ENCODE measurements around the gene SIX5.

SIX5 gene

GRCh38 chr19:45792470-45793177 lies 23.6 kb upstream of the SIX5 start, which contains the start of gene DMWD:
Gene DMWD, minus strand, starts transcription at chr19:45792845. Its CDS starts 89 bp downstream, at chr19:45792756.
- DNase-seq (ENCODE audit: low spot score): peak; percentile 98

GRCh38 chr19:45791744-45792469 lies 22.9 kb upstream of the SIX5 start:
- DNase-seq (ENCODE audit: low spot score): no peak

GRCh38 chr19:45790942-45791341 lies 21.9 kb upstream of the SIX5 start:
- DNase-seq (ENCODE audit: low spot score): no peak

GRCh38 chr19:45789035-45789786 lies 20.2 kb upstream of the SIX5 start:
- no peak for DNase-seq (ENCODE audit: low spot score)

GRCh38 chr19:45786533-45786894 lies 17.5 kb upstream of the SIX5 start:
- DNase-seq (ENCODE audit: low spot score): no peak

GRCh38 chr19:45785781-45786532 lies 16.9 kb upstream of the SIX5 start:
- no peak for DNase-seq (ENCODE audit: low spot score)

GRCh38 chr19:45785097-45785496 lies 16.0 kb upstream of the SIX5 start:
- DNase-seq (ENCODE audit: low spot score): no peak

GRCh38 chr19:45784096-45784495 lies 15.0 kb upstream of the SIX5 start:
- DNase-seq (ENCODE audit: low spot score): no peak

DNA sequence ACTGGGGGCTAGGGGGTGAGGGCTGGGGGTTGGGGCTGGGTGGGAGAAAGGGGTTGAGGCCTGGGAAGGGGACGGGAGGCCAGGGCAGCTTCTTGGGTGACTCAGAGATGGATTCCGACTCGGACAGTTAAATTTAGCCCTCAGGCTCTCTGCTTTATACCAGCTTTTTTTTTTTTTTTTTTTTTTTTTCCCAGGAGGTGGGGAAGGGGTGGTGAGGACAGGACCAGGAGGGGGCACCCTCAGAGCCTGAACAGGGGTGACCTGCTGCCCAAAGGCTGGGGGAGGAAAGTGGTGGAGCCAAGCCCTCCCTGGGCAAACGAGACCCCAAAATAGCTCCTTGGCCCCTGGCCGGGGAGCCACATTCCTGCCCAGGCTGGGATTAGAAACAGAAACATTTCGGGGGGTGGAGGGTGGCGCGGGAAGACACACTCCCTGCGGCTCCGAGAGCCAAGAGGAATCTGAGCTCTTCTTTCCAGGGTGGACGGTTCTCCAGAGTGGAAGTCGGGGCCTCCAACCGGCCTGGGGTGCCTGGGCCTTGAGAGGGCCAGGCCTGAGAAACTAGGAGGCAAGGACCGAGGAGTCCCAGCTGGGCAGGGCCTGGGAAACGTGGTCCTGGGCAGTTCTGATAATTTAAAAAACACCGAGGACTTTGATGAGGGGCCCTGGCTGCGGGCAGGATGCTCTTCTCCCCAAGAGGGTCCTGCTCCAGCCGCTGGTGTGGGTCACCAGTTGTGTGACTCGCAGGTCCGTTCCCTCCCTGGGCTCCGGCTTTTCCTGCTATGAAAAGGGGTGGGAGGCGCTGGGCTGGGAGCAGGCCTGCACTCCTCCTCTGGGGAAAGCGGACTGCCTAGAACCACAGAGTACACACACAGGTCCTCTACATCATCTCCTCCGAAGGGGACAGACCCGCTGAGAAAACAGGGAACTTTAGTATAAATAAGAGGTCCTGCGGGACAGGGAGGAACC lies 14.1 kb upstream of the SIX5 start:
- DNase-seq (ENCODE audit: low spot score): no peak

DNA sequence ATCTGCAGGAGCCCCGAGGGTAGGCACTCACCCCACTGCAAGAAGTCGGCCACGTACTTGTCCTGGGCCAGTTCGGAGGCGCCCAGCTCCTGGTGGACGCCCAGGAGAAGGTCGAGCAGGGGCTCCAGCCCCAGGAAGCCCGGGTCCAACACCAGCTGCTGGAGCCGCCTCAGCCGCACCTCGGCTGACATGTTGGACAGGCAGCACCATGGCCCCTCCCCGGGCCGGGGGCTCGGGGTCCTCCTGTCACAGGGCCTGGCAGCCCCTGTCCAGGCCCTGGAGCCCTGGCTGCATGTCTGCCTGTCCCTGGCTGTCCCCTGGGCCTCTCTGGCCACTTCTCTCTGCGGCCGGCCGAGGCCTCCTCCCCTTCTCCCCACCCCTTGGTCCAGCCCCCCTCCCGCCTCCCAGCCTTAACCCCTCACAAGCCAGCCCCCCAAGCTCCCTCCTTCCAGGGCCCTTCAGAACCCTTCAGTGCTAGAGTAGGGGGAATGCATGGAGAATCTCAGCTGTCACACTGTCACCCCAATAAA lies 13.2 kb upstream of the SIX5 start, which contains the start of gene DMPK:
TSS of gene DMPK (minus strand) at position 329 of the 530 bp plus-strand sequence. CDS start at position 191, 138 bp downstream.
- DNase-seq (ENCODE audit: low spot score): no peak

GRCh38 chr19:45781214-45782161 lies 12.4 kb upstream of the SIX5 start:
- DNase-seq (ENCODE audit: low spot score): no peak

GRCh38 chr19:45780448-45781213 lies 11.6 kb upstream of the SIX5 start:
- no peak for DNase-seq (ENCODE audit: low spot score)

DNA sequence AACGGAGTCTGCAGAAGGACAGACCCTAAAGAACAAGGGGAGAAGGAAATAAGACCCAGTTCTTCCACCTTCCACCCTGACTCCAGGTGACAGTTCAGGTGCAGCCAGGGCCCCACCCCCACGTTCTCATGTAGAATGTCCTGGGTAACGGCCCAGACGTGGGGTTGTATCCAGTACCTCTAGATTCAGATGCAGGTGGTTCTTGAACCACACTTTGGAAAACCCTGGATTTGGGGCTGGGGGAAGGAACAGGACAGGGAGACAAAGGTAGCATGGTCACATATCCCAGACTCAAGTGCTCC lies 11.0 kb upstream of the SIX5 start:
- no peak for DNase-seq (ENCODE audit: low spot score)

DNA sequence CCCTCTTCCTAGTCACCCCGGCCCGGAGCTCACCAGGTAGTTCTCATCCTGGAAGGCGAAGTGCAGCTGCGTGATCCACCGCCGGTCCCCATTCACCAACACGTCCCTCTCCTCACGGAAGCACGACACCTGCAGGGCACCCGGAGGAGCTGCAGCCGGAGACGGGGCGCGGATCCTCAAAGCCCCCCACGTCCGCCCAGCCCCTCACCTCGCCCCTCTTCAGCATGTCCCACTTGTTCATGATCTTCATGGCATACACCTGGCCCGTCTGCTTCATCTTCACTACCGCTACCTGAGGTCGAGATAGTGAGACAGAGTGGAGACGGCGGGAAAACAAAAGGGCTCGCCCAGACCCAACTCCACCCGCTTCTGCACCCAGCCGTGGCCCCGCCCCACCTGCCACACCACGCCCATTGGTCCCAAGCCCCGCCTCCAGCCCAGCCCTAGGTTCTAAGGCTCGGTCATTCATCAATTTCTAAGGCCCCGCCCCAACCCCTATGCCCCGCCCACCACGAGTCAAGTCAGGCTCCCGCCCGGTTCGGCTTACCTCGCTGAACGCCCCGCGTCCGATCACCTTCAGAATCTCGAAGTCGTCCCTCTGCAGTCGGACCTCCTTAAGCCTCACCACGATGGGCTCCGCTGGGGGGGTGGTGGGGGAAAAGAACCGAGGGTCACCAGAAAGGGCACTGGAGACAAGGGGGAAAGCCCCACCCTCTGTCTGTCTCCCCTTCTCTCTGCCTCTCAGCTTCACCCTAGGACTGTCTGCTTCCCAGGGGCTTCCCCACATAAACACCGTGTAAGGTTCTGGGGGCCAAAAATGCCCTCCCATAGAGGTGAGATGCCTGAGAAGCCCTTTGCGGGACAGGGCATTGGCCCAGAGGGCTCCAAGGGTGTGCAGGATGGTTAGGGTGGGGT lies 10.4 kb upstream of the SIX5 start:
- no peak for DNase-seq (ENCODE audit: low spot score)

- no peak for DNase-seq (ENCODE audit: low spot score)
Measured at GRCh38 chr19:45778010-45778661, 9.1 kb upstream of the SIX5 start.

- no peak for DNase-seq (ENCODE audit: low spot score)
Measured at GRCh38 chr19:45777395-45777961, 8.4 kb upstream of the SIX5 start.

DNA sequence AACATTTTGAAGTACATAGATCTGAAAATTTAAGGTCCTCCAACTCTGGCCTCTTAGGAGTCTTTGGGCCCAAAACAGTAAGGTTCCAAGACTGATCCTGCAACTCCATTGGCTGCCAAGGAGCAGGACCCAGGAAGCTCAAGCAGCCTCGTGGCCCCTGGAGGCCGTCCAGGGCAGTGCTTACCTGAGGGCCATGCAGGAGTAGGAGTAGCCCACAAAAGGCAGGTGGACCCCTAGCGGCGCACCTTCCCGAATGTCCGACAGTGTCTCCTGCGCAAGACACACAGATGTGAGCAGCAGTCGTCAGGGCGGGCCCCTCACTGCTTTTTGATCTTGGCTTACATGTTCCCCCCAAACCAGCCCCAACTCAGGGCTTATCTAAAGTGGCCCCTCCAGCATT lies 5.7 kb upstream of the SIX5 start:
- DNase-seq (ENCODE audit: low spot score): no peak

All from globus pallidus (tissue), 1 donor.